Neural cell (in vitro differentiated cells): ENCODE data around the gene PRDX6. TPM values are rescaled to one million over a fixed set of nuclear protein-coding genes. Genes with fewer than 3 reads are reported as not detected.

Experiments used
- H2AFZ ChIP-seq: fragments of 200-600, 300-800 bp; sonication (generic), shearing (Covaris generic); 2 replicates; pipeline ENCODE4 v1.6.0; 2014; ENCODE audit warnings: low read depth, mild to moderate bottlenecking, antibody characterized with exemption, low read length, moderate library complexity
- H3F3A ChIP-seq: fragments of 200-600 bp; shearing (Covaris generic); 2 replicates; pipeline ENCODE4 v1.6.1; 2016; ENCODE audit warnings: mild to moderate bottlenecking, moderate library complexity, mixed read lengths, antibody characterized with exemption, low read length; ENCODE audit not compliant: insufficient read depth, poor library complexity, severe bottlenecking
- H3K27ac ChIP-seq: fragments of 200-600, 300-800 bp; sonication (generic), shearing (Covaris generic); 2 replicates; pipeline ENCODE4 v1.5.1; 2014; ENCODE audit warnings: mild to moderate bottlenecking, low read length, moderate library complexity
- H3K27me3 ChIP-seq: fragments of 300-800, 200-600 bp; sonication (generic), shearing (Covaris generic); 2 replicates; pipeline ENCODE4 v1.6.0; 2014; ENCODE audit warnings: mild to moderate bottlenecking, low read depth, low read length, moderate library complexity; ENCODE audit not compliant: insufficient read depth
- H3K36me3 ChIP-seq: fragments of 300-800, 200-600 bp; sonication (generic), shearing (Covaris generic); 2 replicates; pipeline ENCODE4 v1.5.1; 2014; ENCODE audit warnings: mild to moderate bottlenecking, antibody characterized with exemption, low read length, moderate library complexity; ENCODE audit not compliant: insufficient read depth
- H3K4me2 ChIP-seq: fragments of 300-800, 200-600 bp; sonication (generic), shearing (Covaris generic); 2 replicates; pipeline ENCODE4 v1.6.0; 2014; ENCODE audit warnings: mild to moderate bottlenecking, low read length
- H3K4me3 ChIP-seq: fragments of 300-800, 200-600 bp; sonication (generic), shearing (Covaris generic); 2 replicates; pipeline ENCODE4 v1.5.1; 2014; ENCODE audit warnings: mild to moderate bottlenecking, low read length, moderate library complexity
- H3K79me2 ChIP-seq: fragments of 200-600 bp; shearing (Covaris generic); replicated peaks from 2 replicates; pipeline ENCODE4 v1.6.0; 2014; ENCODE audit warnings: mild to moderate bottlenecking, low read length, moderate library complexity; ENCODE audit not compliant: insufficient read depth
- H3K9ac ChIP-seq: fragments of 300-800, 200-600 bp; sonication (generic), shearing (Covaris generic); 2 replicates; pipeline ENCODE4 v1.6.1; 2016; ENCODE audit warnings: mild to moderate bottlenecking, low read length, mixed read lengths
- H3K9me2 ChIP-seq: fragments of 200-600 bp; shearing (Covaris generic); 2 replicates; pipeline ENCODE4 v1.6.1; 2016; ENCODE audit warnings: mild to moderate bottlenecking, low read length, mixed read lengths; ENCODE audit not compliant: insufficient read depth
- H3K9me3 ChIP-seq: fragments of 200-600, 300-800 bp; sonication (generic), shearing (Covaris generic); 2 replicates; pipeline ENCODE4 v1.6.1; 2016; ENCODE audit warnings: mild to moderate bottlenecking, mixed run types, low read length, moderate library complexity, mixed read lengths
- H4K20me1 ChIP-seq: fragments of 200-600 bp; shearing (Covaris generic); 2 replicates; pipeline ENCODE4 v1.6.1; 2016; ENCODE audit warnings: mild to moderate bottlenecking, mixed run types; ENCODE audit not compliant: insufficient read depth
- CTCF ChIP-seq: fragments of 450-650 bp; IDR thresholded peaks from 2 replicates; pipeline ENCODE4 v1.5.1; 2014; ENCODE audit warnings: antibody characterized with exemption, mild to moderate bottlenecking, moderate library complexity; ENCODE audit not compliant: poor library complexity, severe bottlenecking
- EP300 ChIP-seq: fragments of 450-650 bp; conservative IDR thresholded peaks from 2 replicates; pipeline ENCODE4 v1.6.1; 2014; ENCODE audit warnings: antibody characterized with exemption, mild to moderate bottlenecking, moderate library complexity; ENCODE audit not compliant: poor library complexity, severe bottlenecking
- EZH2 ChIP-seq: fragments of 200-600, 300-800 bp; shearing (Covaris generic), sonication (generic); IDR thresholded peaks from 2 replicates; pipeline ENCODE4 v1.6.1; 2014; ENCODE audit warnings: antibody characterized with exemption, low read length, borderline replicate concordance, mild to moderate bottlenecking; ENCODE audit not compliant: insufficient read depth, poor library complexity, severe bottlenecking
- MXI1 ChIP-seq: fragments of 450-650 bp; conservative IDR thresholded peaks from 2 replicates; pipeline ENCODE4 v1.6.1; 2014; ENCODE audit warnings: antibody characterized with exemption, mild to moderate bottlenecking; ENCODE audit not compliant: poor library complexity, severe bottlenecking
- POLR2AphosphoS5 ChIP-seq: IDR thresholded peaks from 2 replicates; pipeline ENCODE4 v1.6.1; 2012
- RAD21 ChIP-seq: fragments of 450-650 bp; conservative IDR thresholded peaks from 2 replicates; pipeline ENCODE4 v1.6.1; 2014; ENCODE audit warnings: antibody characterized with exemption, mild to moderate bottlenecking, moderate library complexity
- REST ChIP-seq: IDR thresholded peaks from 2 replicates; pipeline ENCODE4 v1.6.1; 2012; ENCODE audit warnings: borderline replicate concordance
- SMC3 ChIP-seq: fragments of 450-650 bp; conservative IDR thresholded peaks from 2 replicates; pipeline ENCODE4 v1.6.1; 2014; ENCODE audit warnings: antibody characterized with exemption, mild to moderate bottlenecking, moderate library complexity; ENCODE audit not compliant: poor library complexity
- TAF1 ChIP-seq: IDR thresholded peaks from 2 replicates; pipeline ENCODE4 v1.6.1; 2012; ENCODE audit warnings: low read depth
- polyA plus RNA-seq: library from polyadenylated mRNA; depleted of rRNA; stranded (reverse); fragments of >200 nt; gene quantifications from 2 replicates; pipeline ENCODE4 v1.2.3, GENCODE V29; 2014

Gene PRDX6
- polyA plus RNA-seq, 1 donor from 2014 or later = 118 TPM

- TF ChIP-seq TAF1 (no peak), CTCF (no peak), RAD21 (no peak), REST (no peak), POLR2AphosphoS5 (no peak), MXI1 (no peak), SMC3 (no peak), EP300 (no peak), EZH2 (no peak)
- Histone ChIP-seq H4K20me1 (no peaks in the 10 kb centered on the region), H3K36me3 (no peaks in the 10 kb centered on the region), H3K27me3 (no peaks in the 10 kb centered on the region), H3K79me2 (no peaks in the 10 kb centered on the region), H3K9me3 (no peaks in the 10 kb centered on the region), H3K4me3 (no peak overlapping the region), H3K9me2 (no peaks in the 10 kb centered on the region), H3K27ac (no peak overlapping the region), H3K4me2 (no peak overlapping the region), H3F3A (no peaks in the 10 kb centered on the region), H2AFZ (no peak overlapping the region), H3K9ac (no peak overlapping the region)
These were observed 23.2 kb upstream of the PRDX6 start for GRCh38 chr1:173453982-173454381.

GRCh38 chr1:173454966-173455524 lies 22.1 kb upstream of the PRDX6 start:
- Histone ChIP-seq H3K27ac (no peak overlapping the region), H3K79me2 (no peaks in the 10 kb centered on the region), H3K9ac (no peak overlapping the region), H4K20me1 (no peaks in the 10 kb centered on the region), H3K4me3 (no peak overlapping the region), H3K9me2 (no peaks in the 10 kb centered on the region), H3K27me3 (no peaks in the 10 kb centered on the region), H3K36me3 (no peaks in the 10 kb centered on the region), H2AFZ (no peak overlapping the region), H3K4me2 (no peak overlapping the region), H3F3A (no peaks in the 10 kb centered on the region), H3K9me3 (no peaks in the 10 kb centered on the region)
- TF ChIP-seq EP300 = no peak
- no peak for TF ChIP-seq REST
- no peak for TF ChIP-seq CTCF
- no peak for TF ChIP-seq MXI1
- TF ChIP-seq RAD21 = no peak
